NCI-H1417 treated with DMSO at 0.1 percent for 48 hours (cell line): ENCODE results near the gene GAD2.
A peak's percentile ranks its signal among the peaks of the same experiment; 100 is the strongest.

ENCODE experiments used
- DNase-seq: peaks from one replicate; lab custom pipeline; 2025; lab: John Stamatoyannopoulos, UW

GAD2 gene

GRCh38 chr10:26222563-26222962, 6.0 kb downstream of the GAD2 start:
- DNase-seq = no peak

GRCh38 chr10:26225322-26225721, 8.7 kb downstream of the GAD2 start:
- no peak for DNase-seq

GRCh38 chr10:26227786-26228185, 11.2 kb downstream of the GAD2 start:
- DNase-seq = no peak

GRCh38 chr10:26232174-26232573, 15.6 kb downstream of the GAD2 start:
- DNase-seq = no peak

- DNase-seq = no peak
Measured at GRCh38 chr10:26235761-26236160, 19.2 kb downstream of the GAD2 start.

GRCh38 chr10:26238378-26238777, 21.8 kb downstream of the GAD2 start:
- DNase-seq = no peak

GRCh38 chr10:26242706-26243350, 26.3 kb downstream of the GAD2 start:
- DNase-seq = peak; percentile 66

- no peak for DNase-seq
Measured at GRCh38 chr10:26243351-26243720, 26.8 kb downstream of the GAD2 start.

GRCh38 chr10:26249681-26250080, 33.1 kb downstream of the GAD2 start:
- no peak for DNase-seq

GRCh38 chr10:26251925-26252324, 35.4 kb downstream of the GAD2 start:
- no peak for DNase-seq

GRCh38 chr10:26254616-26255015, 38.0 kb downstream of the GAD2 start:
- DNase-seq = no peak

- no peak for DNase-seq
Measured at GRCh38 chr10:26259341-26259740, 42.8 kb downstream of the GAD2 start.

GRCh38 chr10:26269754-26270153, 53.2 kb downstream of the GAD2 start:
- DNase-seq = peak; percentile 11

- no peak for DNase-seq
Measured at GRCh38 chr10:26274391-26274790, 57.8 kb downstream of the GAD2 start.

- DNase-seq = no peak
Measured at GRCh38 chr10:26278295-26278694, 61.7 kb downstream of the GAD2 start.

GRCh38 chr10:26290236-26290635, 73.7 kb downstream of the GAD2 start:
- DNase-seq = no peak

- DNase-seq = peak; percentile 13
Measured at GRCh38 chr10:26291721-26292480, 75.3 kb downstream of the GAD2 start.

GRCh38 chr10:26296360-26296759, 79.8 kb downstream of the GAD2 start:
- DNase-seq = no peak

- no peak for DNase-seq
Measured at GRCh38 chr10:26300001-26300400, 83.4 kb downstream of the GAD2 start.

GRCh38 chr10:26303366-26303765, 86.8 kb downstream of the GAD2 start:
- DNase-seq = no peak

GRCh38 chr10:26310361-26310760, 93.8 kb downstream of the GAD2 start:
- DNase-seq = no peak

- DNase-seq = no peak
Measured at GRCh38 chr10:26311383-26311940, 94.9 kb downstream of the GAD2 start.

- no peak for DNase-seq
Measured at GRCh38 chr10:26314265-26315013, 97.9 kb downstream of the GAD2 start.
